Natural killer cell treated with Interleukin-12 subunit alpha and Interleukin-12 subunit beta and Interleukin-15 and Interleukin-18, amount 100 ng/mL, for 72 hours (primary cell): Measurements from ENCODE around the gene GPC6. TPM values are rescaled to one million over a fixed set of nuclear protein-coding genes. Genes with fewer than 3 reads are reported as not detected.

ENCODE experiments used
- ATAC-seq, 2 donors: fragments of 150-1000 bp; cut with Tn5 transposase in 1 of 2; sonication (Bioruptor Pico), chemical (Tn5 transposase) in 1 of 2; 2 replicates each; pipeline ENCODE4 v1.10.0; 2021
- DNase-seq: peaks from one replicate; pipeline ENCODE4 v3.0.0; 2022; ENCODE audit warnings: low spot score
- H3K27ac Mint-ChIP-seq, 2 donors: 1 replicate in 1 of 2; 2 replicates in 1 of 2; pipeline ENCODE4 v1.8.0; 2022; ENCODE audit warnings: mixed read lengths in 2 of 2, mild to moderate bottlenecking in 1 of 2, moderate library complexity in 1 of 2
- H3K27me3 Mint-ChIP-seq, 2 donors: 1 replicate in 1 of 2; 2 replicates in 1 of 2; pipeline ENCODE4 v1.8.0; 2022; ENCODE audit warnings: mixed read lengths in 2 of 2
- H3K36me3 Mint-ChIP-seq: one replicate; pipeline ENCODE4 v1.8.0; 2022; ENCODE audit warnings: mixed read lengths
- H3K4me1 Mint-ChIP-seq, 2 donors: 1 replicate in 1 of 2; 2 replicates in 1 of 2; pipeline ENCODE4 v1.8.0; 2022; ENCODE audit warnings: low read depth in 2 of 2, mixed read lengths in 2 of 2, mild to moderate bottlenecking in 1 of 2
- H3K4me3 Mint-ChIP-seq: one replicate; pipeline ENCODE4 v1.8.0; 2022; ENCODE audit warnings: mixed read lengths
- H3K9me3 Mint-ChIP-seq: 2 replicates; pipeline ENCODE4 v1.8.0; 2022; ENCODE audit warnings: mixed read lengths
- total RNA-seq, 2 donors: library from RNA; stranded (reverse); gene quantifications; one replicate each; pipeline ENCODE4 v1.2.3, GENCODE V29; 2022

GPC6 gene
- total RNA-seq, 2 donors from 2014 or later, result not detected

- no peak overlapping the region for H3K27ac Mint-ChIP-seq
- H3K36me3 Mint-ChIP-seq, result no peaks in the 10 kb centered on the region
- H3K4me3 Mint-ChIP-seq, result no peak overlapping the region
- H3K9me3 Mint-ChIP-seq, result no peaks in the 10 kb centered on the region
- no peaks in the 10 kb centered on the region for H3K4me1 Mint-ChIP-seq
- DNase-seq (no peak), ATAC-seq (no peak)
- no peaks in the 10 kb centered on the region for H3K27me3 Mint-ChIP-seq
Measured at GRCh38 chr13:93932901-93933300, 706.3 kb downstream of the GPC6 start.

DNA sequence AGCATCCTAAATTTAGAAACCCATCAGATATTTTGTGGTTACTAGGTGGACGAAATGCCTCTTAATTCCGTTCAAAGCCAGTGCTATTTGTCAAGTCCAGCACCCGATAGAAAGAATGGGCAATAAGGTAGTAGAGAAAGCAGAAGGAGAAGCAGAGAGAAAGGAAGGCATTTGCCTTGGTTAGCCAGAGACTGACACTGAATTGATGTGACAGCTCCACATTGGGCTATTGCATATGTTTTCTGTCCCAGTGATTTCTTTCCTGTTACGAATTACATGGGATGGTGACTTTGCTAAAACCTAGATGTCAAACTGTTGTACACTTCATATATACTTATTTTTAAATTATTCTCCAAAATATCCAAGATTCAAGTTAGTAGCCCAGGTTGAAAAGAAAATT is 710.3 kb downstream of the GPC6 start:
- no peaks in the 10 kb centered on the region for H3K4me1 Mint-ChIP-seq
- no peaks in the 10 kb centered on the region for H3K36me3 Mint-ChIP-seq
- no peak for ATAC-seq

DNA sequence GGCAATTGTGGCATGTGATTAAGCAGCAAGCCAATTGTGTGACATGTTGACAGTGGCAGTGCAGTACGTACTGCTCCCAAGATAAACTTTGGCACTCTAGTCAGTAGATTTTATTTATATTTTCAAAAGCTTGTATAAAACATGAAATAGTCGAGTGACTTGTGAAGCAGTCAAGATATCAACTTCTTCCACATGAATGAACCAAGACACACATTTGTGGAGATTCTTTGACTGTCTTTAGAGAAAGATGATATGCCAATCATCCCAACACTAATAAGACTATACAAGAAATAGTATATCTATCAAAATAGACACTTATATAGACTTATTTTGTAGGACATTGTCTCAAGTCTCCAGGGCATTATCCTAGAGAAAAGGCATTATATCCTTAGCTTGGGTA is 714.8 kb downstream of the GPC6 start:
- Mint-ChIP-seq H3K4me3 (no peak overlapping the region), H3K27ac (no peak overlapping the region), H3K36me3 (no peaks in the 10 kb centered on the region), H3K9me3 (no peaks in the 10 kb centered on the region), H3K27me3 (no peaks in the 10 kb centered on the region), H3K4me1 (no peaks in the 10 kb centered on the region)
- DNase-seq, result no peak
- no peak for ATAC-seq

More for the DNA sequence above, 710.3 kb downstream of the GPC6 start:
- no peaks in the 10 kb centered on the region for H3K9me3 Mint-ChIP-seq
- no peak for DNase-seq
- H3K27ac Mint-ChIP-seq, result no peak overlapping the region
- no peak overlapping the region for H3K4me3 Mint-ChIP-seq
- no peaks in the 10 kb centered on the region for H3K27me3 Mint-ChIP-seq

DNA sequence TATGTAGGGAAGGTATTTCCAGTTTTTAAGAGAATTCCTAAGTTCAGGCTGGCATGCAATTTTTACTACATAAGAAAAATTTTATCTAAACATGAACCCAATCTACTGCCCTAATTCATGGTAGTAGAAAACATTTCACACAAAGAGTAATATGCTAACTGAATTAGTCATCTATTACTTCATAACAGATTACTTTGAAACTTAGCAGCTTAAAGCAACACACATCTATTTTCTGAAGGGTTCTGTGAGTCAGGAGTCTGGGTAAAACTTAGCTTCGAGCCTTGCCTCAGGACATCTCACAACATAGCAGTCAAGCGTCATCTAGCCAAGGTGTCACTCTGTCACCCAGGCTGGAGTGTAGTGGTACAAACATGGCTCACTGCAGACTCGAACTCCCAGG is 715.4 kb downstream of the GPC6 start:
- Mint-ChIP-seq H3K4me3 (no peak overlapping the region), H3K4me1 (no peaks in the 10 kb centered on the region), H3K27ac (no peak overlapping the region), H3K36me3 (no peaks in the 10 kb centered on the region), H3K27me3 (no peaks in the 10 kb centered on the region), H3K9me3 (no peaks in the 10 kb centered on the region)
- no peak for ATAC-seq
- DNase-seq, result no peak

GRCh38 chr13:93945621-93946020 is 719.0 kb downstream of the GPC6 start:
- Mint-ChIP-seq H3K36me3 (no peaks in the 10 kb centered on the region), H3K9me3 (no peaks in the 10 kb centered on the region), H3K4me1 (no peaks in the 10 kb centered on the region), H3K27ac (no peak overlapping the region), H3K27me3 (no peaks in the 10 kb centered on the region), H3K4me3 (no peak overlapping the region)
- DNase-seq (no peak), ATAC-seq (no peak)

GRCh38 chr13:93946994-93947393 is 720.4 kb downstream of the GPC6 start:
- no peak for DNase-seq
- ATAC-seq, result no peak
- Mint-ChIP-seq H3K27ac (no peak overlapping the region), H3K4me1 (no peaks in the 10 kb centered on the region), H3K4me3 (no peak overlapping the region), H3K36me3 (no peaks in the 10 kb centered on the region), H3K27me3 (no peaks in the 10 kb centered on the region), H3K9me3 (no peaks in the 10 kb centered on the region)

DNA sequence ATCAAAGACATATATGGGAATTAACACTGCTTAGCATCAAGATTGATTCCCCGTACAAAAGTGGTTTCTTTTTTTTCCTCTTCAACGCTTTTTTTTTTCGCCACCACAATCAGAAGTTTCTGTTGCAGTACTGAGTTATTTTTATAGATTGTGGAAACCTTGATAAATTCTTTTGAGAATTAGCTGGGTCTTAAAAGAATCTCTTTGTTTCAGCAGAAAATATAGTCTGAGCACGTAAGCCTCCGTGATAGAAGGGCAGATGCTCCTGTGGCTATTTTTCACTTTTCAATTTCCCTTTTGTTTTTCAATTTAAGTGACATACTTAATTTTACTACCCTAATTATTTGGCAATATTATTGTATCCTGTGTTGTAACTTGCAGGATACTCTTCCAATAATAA is 721.0 kb downstream of the GPC6 start:
- no peak overlapping the region for H3K27ac Mint-ChIP-seq
- H3K4me3 Mint-ChIP-seq, result no peak overlapping the region
- ATAC-seq (no peak), DNase-seq (no peak)
- no peaks in the 10 kb centered on the region for H3K9me3 Mint-ChIP-seq
- no peaks in the 10 kb centered on the region for H3K27me3 Mint-ChIP-seq
- H3K36me3 Mint-ChIP-seq, result no peaks in the 10 kb centered on the region
- no peaks in the 10 kb centered on the region for H3K4me1 Mint-ChIP-seq

- no peaks in the 10 kb centered on the region for H3K36me3 Mint-ChIP-seq
- DNase-seq, result no peak
- no peaks in the 10 kb centered on the region for H3K4me1 Mint-ChIP-seq
- ATAC-seq, result no peak
- no peak overlapping the region for H3K4me3 Mint-ChIP-seq
- H3K27me3 Mint-ChIP-seq, result no peaks in the 10 kb centered on the region
- H3K27ac Mint-ChIP-seq, result no peak overlapping the region
- no peaks in the 10 kb centered on the region for H3K9me3 Mint-ChIP-seq
Measured at GRCh38 chr13:93948162-93948922, 721.7 kb downstream of the GPC6 start.

- Mint-ChIP-seq H3K9me3 (no peaks in the 10 kb centered on the region), H3K36me3 (no peaks in the 10 kb centered on the region), H3K4me1 (no peaks in the 10 kb centered on the region), H3K27ac (no peak overlapping the region), H3K4me3 (no peak overlapping the region), H3K27me3 (no peaks in the 10 kb centered on the region)
- ATAC-seq (no peak), DNase-seq (no peak)
Measured at GRCh38 chr13:93951108-93951507, 724.5 kb downstream of the GPC6 start.

DNA sequence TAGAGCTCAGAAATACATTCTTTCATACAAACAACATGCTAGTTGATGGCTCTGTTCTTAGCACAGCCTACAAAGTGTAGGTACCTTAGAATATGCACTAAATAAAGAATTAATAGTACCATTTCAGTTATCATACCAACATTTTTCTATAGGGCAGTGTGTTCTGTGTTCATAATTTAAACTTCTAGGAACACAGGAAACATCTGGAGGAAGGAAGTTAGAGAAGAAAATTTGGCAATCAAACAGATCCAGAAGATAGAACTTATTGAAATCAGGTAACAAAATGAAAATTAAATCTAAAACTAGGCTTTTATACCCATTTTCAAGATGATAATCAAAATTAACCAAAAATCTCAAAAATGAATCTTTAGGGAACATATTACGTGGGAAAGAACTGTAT is 725.3 kb downstream of the GPC6 start:
- DNase-seq, result no peak
- H3K36me3 Mint-ChIP-seq, result no peaks in the 10 kb centered on the region
- no peak for ATAC-seq
- no peak overlapping the region for H3K27ac Mint-ChIP-seq
- no peaks in the 10 kb centered on the region for H3K4me1 Mint-ChIP-seq
- H3K9me3 Mint-ChIP-seq, result no peaks in the 10 kb centered on the region
- no peak overlapping the region for H3K4me3 Mint-ChIP-seq
- H3K27me3 Mint-ChIP-seq, result no peaks in the 10 kb centered on the region

GRCh38 chr13:93953841-93954240 is 727.2 kb downstream of the GPC6 start:
- Mint-ChIP-seq H3K36me3 (no peaks in the 10 kb centered on the region), H3K27ac (no peak overlapping the region), H3K4me3 (no peak overlapping the region), H3K27me3 (no peaks in the 10 kb centered on the region), H3K9me3 (peaks cover 2% of the 10 kb centered on the region), H3K4me1 (no peaks in the 10 kb centered on the region)
- DNase-seq, result no peak
- ATAC-seq, result no peak

DNA sequence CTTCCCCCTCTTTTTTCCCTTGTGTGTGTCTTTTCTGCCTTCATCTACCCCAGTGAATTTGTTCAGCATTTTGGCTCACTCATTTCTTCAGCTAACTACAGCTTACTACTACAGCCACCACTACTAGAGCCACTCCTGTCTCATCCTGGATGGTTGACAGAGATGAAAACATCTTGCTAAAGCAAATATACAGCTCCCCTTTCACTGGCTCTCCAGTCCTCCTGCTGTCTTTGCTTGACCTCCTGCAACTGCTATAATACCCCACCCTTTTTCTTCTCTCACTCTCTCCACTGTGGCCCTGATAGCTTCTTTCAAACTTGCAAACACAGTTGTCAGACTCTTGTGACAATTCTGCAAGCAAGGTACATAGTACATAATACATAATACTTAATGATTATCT is 729.3 kb downstream of the GPC6 start:
- DNase-seq, result no peak
- no peaks in the 10 kb centered on the region for H3K27me3 Mint-ChIP-seq
- H3K9me3 Mint-ChIP-seq, result peaks cover 2% of the 10 kb centered on the region
- no peaks in the 10 kb centered on the region for H3K36me3 Mint-ChIP-seq
- no peaks in the 10 kb centered on the region for H3K4me1 Mint-ChIP-seq
- no peak for ATAC-seq
- no peak overlapping the region for H3K4me3 Mint-ChIP-seq
- no peak overlapping the region for H3K27ac Mint-ChIP-seq

GRCh38 chr13:93956426-93956825 is 729.8 kb downstream of the GPC6 start:
- H3K27me3 Mint-ChIP-seq, result no peaks in the 10 kb centered on the region
- DNase-seq, result no peak
- ATAC-seq, result no peak
- peaks cover 2% of the 10 kb centered on the region for H3K9me3 Mint-ChIP-seq
- H3K4me1 Mint-ChIP-seq, result no peaks in the 10 kb centered on the region
- H3K27ac Mint-ChIP-seq, result no peak overlapping the region
- no peak overlapping the region for H3K4me3 Mint-ChIP-seq
- no peaks in the 10 kb centered on the region for H3K36me3 Mint-ChIP-seq

GRCh38 chr13:93957371-93957770 is 730.8 kb downstream of the GPC6 start:
- ATAC-seq (no peak), DNase-seq (no peak)
- Mint-ChIP-seq H3K4me1 (no peaks in the 10 kb centered on the region), H3K27me3 (no peaks in the 10 kb centered on the region), H3K4me3 (no peak overlapping the region), H3K27ac (no peak overlapping the region), H3K9me3 (peaks cover 2% of the 10 kb centered on the region), H3K36me3 (no peaks in the 10 kb centered on the region)
